HL-60 (cell line): ENCODE measurements around the gene UBAC2. TPM values are rescaled to one million over a fixed set of nuclear protein-coding genes. Genes with fewer than 3 reads are reported as not detected.

Experiments used
- DNase-seq, 2 experiments: peaks; one replicate each; pipeline ENCODE4 v3.0.0-alpha.2; 2010 to 2020; ENCODE audit warnings: low read depth in 1 of 2, low spot score in 1 of 2
- H3K27ac ChIP-seq: fragments of 250-450 bp; sonication (Bioruptor Pico); replicated peaks from 2 replicates; pipeline ENCODE4 v1.5.1; 2020; ENCODE audit warnings: mild to moderate bottlenecking, moderate library complexity
- H3K27me3 ChIP-seq: fragments of 250-450 bp; sonication (Bioruptor Pico); 2 replicates; pipeline ENCODE4 v1.5.1; 2021; ENCODE audit warnings: mild to moderate bottlenecking, moderate library complexity; ENCODE audit not compliant: insufficient read depth, poor library complexity, severe bottlenecking
- H3K4me3 ChIP-seq: replicated peaks from 2 replicates; pipeline ENCODE4 v1.5.1; 2011; ENCODE audit warnings: mild to moderate bottlenecking, control low read depth, low read length; ENCODE audit not compliant: insufficient read depth
- CTCF ChIP-seq: IDR thresholded peaks from one replicate; pipeline ENCODE4 v1.5.1; 2011; ENCODE audit warnings: low read length, control low read depth, inconsistent platforms; ENCODE audit not compliant: insufficient read depth
- GABPA ChIP-seq: IDR thresholded peaks from 2 replicates; pipeline ENCODE4 v1.6.1; 2012; ENCODE audit warnings: low read depth
- POLR2AphosphoS5 ChIP-seq: IDR thresholded peaks from 2 replicates; pipeline ENCODE4 v1.6.1; 2012; ENCODE audit warnings: low read depth
- REST ChIP-seq: IDR thresholded peaks from 2 replicates; pipeline ENCODE4 v1.6.1; 2012; ENCODE audit warnings: low read depth; ENCODE audit not compliant: insufficient replicate concordance
- SPI1 ChIP-seq: IDR thresholded peaks from 2 replicates; pipeline ENCODE4 v1.6.1; 2012; ENCODE audit warnings: low read depth, mild to moderate bottlenecking, borderline replicate concordance
- microRNA-seq: library from miRNA; unstranded; fragments of <30 nt; microRNA quantifications from one replicate; pipeline ENCODE4, GENCODE V29; 2018

Gene UBAC2

DNA sequence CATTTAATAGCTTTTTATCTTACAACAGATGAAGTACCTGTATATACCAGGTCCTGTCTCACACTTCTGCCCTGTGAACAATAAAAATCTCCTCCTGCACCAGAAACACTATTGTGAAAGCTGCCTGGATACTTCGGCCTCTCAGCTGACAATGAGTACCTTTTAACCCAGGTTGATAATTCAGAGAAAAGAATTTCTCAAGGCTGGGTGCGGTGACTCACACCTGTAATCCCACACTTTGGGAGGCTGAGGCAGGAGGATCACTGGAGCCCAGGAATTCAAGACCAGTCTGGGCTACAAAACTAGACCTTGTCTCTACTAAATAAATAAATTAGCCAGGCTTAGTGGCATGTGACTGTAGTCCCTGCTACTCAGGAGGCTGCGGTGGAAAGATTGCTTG lies 235.3 kb downstream of the UBAC2 start:
- Histone ChIP-seq H3K4me3 (no peak overlapping the region), H3K27me3 (no peaks in the 10 kb centered on the region), H3K27ac (no peak overlapping the region)
- no peak for DNase-seq
- TF ChIP-seq REST (no peak), CTCF (no peak), SPI1 (no peak), GABPA (no peak), POLR2AphosphoS5 (no peak)

Small RNA genes lying within 50 kb of the gene (microRNA-seq; reads per million reads assigned to microRNA genes)
- gene MIR623: not detected
